SK-N-MC (cell line): ENCODE measurements around the gene SLC25A11.

Experiments used
- DNase-seq: peaks from one replicate; pipeline ENCODE4 v3.0.0-alpha.2; 2011; ENCODE audit warnings: low read depth, low spot score
- H3K27ac ChIP-seq: fragments of 200-600 bp; sonication (generic); 2 replicates; pipeline ENCODE4 v1.5.1; 2016; ENCODE audit warnings: mixed run types
- H3K36me3 ChIP-seq: fragments of 200-600 bp; sonication (generic); 2 replicates; pipeline ENCODE4 v1.6.1; 2017; ENCODE audit warnings: antibody characterized with exemption, low read length, mixed read lengths; ENCODE audit not compliant: insufficient read depth
- H3K4me3 ChIP-seq: fragments of 200-600 bp; sonication (generic); 2 replicates; pipeline ENCODE4 v1.5.1; 2016
- H3K9ac ChIP-seq: fragments of 200-600 bp; sonication (generic); 2 replicates; pipeline ENCODE4 v1.8.0; 2017; ENCODE audit warnings: mixed run types, mixed read lengths; ENCODE audit not compliant: insufficient read length
- H3K9me3 ChIP-seq: fragments of 200-600 bp; sonication (generic); 2 replicates; pipeline ENCODE4 v1.6.1; 2017; ENCODE audit warnings: low read depth, mild to moderate bottlenecking, antibody characterized with exemption, low read length, moderate library complexity, mixed read lengths
- EZH2 ChIP-seq: fragments of 200-600 bp; sonication (generic); IDR thresholded peaks from one replicate; pipeline ENCODE4 v1.6.1; 2017; ENCODE audit warnings: antibody characterized with exemption
- FOXP2 ChIP-seq: optimal IDR thresholded peaks from 2 replicates; pipeline ENCODE3; 2011; ENCODE audit warnings: mild to moderate bottlenecking, moderate library complexity; ENCODE audit not compliant: insufficient read depth; ENCODE audit errors: extremely low read length, control extremely low read depth
- POLR2AphosphoS5 ChIP-seq: IDR thresholded peaks from 2 replicates; pipeline ENCODE4 v1.6.1; 2012; ENCODE audit warnings: mild to moderate bottlenecking, low read depth, low read length, borderline replicate concordance

SLC25A11 gene

GRCh38 chr17:4974115-4974670 lies 34.3 kb upstream of the SLC25A11 start:
- no peak for TF ChIP-seq POLR2AphosphoS5
- TF ChIP-seq FOXP2 = no peak
- DNase-seq = no peak
- Histone ChIP-seq H3K9ac (no peak overlapping the region), H3K9me3 (no peaks in the 10 kb centered on the region), H3K27ac (no peak overlapping the region), H3K36me3 (peaks cover 16% of the 10 kb centered on the region; the same call in 1 of the 2 replicates), H3K4me3 (no peak overlapping the region)

GRCh38 chr17:4973256-4974114 lies 33.6 kb upstream of the SLC25A11 start:
- Histone ChIP-seq H3K27ac (no peak overlapping the region), H3K9me3 (no peaks in the 10 kb centered on the region), H3K4me3 (no peak overlapping the region), H3K36me3 (peaks cover 16% of the 10 kb centered on the region; the same call in 1 of the 2 replicates), H3K9ac (no peak overlapping the region)
- TF ChIP-seq FOXP2 = no peak
- no peak for TF ChIP-seq POLR2AphosphoS5
- no peak for TF ChIP-seq EZH2
- DNase-seq = no peak

- TF ChIP-seq POLR2AphosphoS5 (no peak), FOXP2 (no peak), EZH2 (no peak)
- peaks cover 12% of the 10 kb centered on the region; the same call in 1 of the 2 replicates for H3K36me3 ChIP-seq
- no peak for DNase-seq
- no peak overlapping the region for H3K9ac ChIP-seq
- no peaks in the 10 kb centered on the region for H3K9me3 ChIP-seq
- H3K27ac ChIP-seq = no peak overlapping the region
- no peak overlapping the region for H3K4me3 ChIP-seq
Measured at GRCh38 chr17:4972752-4973151, 32.9 kb upstream of the SLC25A11 start.

- Histone ChIP-seq H3K9ac (no peak overlapping the region), H3K36me3 (peaks cover 8% of the 10 kb centered on the region; the same call in 1 of the 2 replicates), H3K9me3 (no peaks in the 10 kb centered on the region), H3K4me3 (no peak overlapping the region), H3K27ac (no peak overlapping the region)
- no peak for TF ChIP-seq POLR2AphosphoS5
- no peak for TF ChIP-seq FOXP2
- DNase-seq = no peak
Measured at GRCh38 chr17:4972322-4972721, 32.5 kb upstream of the SLC25A11 start.

GRCh38 chr17:4971826-4972225 lies 32.0 kb upstream of the SLC25A11 start:
- peaks cover 4% of the 10 kb centered on the region; the same call in 1 of the 2 replicates for H3K36me3 ChIP-seq

GRCh38 chr17:4970273-4970672 lies 30.4 kb upstream of the SLC25A11 start:
- H3K27ac ChIP-seq = no peak overlapping the region
- H3K9ac ChIP-seq = no peak overlapping the region
- no peak overlapping the region for H3K4me3 ChIP-seq
- H3K36me3 ChIP-seq = peaks cover 12% of the 10 kb centered on the region
- no peaks in the 10 kb centered on the region for H3K9me3 ChIP-seq
- TF ChIP-seq EZH2 (no peak), FOXP2 (no peak), POLR2AphosphoS5 (no peak)
- DNase-seq = no peak

More at GRCh38 chr17:4971826-4972225, 32.0 kb upstream of the SLC25A11 start:
- no peak for TF ChIP-seq FOXP2
- no peak for TF ChIP-seq POLR2AphosphoS5
- no peak for TF ChIP-seq EZH2
- Histone ChIP-seq H3K9me3 (no peaks in the 10 kb centered on the region), H3K9ac (no peak overlapping the region), H3K4me3 (no peak overlapping the region), H3K27ac (no peak overlapping the region)
- no peak for DNase-seq

GRCh38 chr17:4969551-4970173 lies 29.8 kb upstream of the SLC25A11 start:
- Histone ChIP-seq H3K36me3 (peaks cover 14% of the 10 kb centered on the region), H3K9ac (peak overlapping the region; percentile 37), H3K27ac (peak overlapping the region; percentile 36; the same call in 1 of the 2 replicates), H3K9me3 (no peaks in the 10 kb centered on the region), H3K4me3 (no peak overlapping the region)
- DNase-seq = no peak
- TF ChIP-seq EZH2 = no peak
- no peak for TF ChIP-seq FOXP2
- no peak for TF ChIP-seq POLR2AphosphoS5

GRCh38 chr17:4969047-4969550 lies 29.3 kb upstream of the SLC25A11 start:
- Histone ChIP-seq H3K36me3 (peaks cover 14% of the 10 kb centered on the region), H3K27ac (peak overlapping the region; percentile 36; the same call in 1 of the 2 replicates), H3K9me3 (no peaks in the 10 kb centered on the region), H3K9ac (peak overlapping the region; percentile 89), H3K4me3 (peak overlapping the region; percentile 98)
- TF ChIP-seq FOXP2 (no peak), EZH2 (no peak), POLR2AphosphoS5 (no peak)
- DNase-seq = no peak
